ENCODE results near the gene ENPP4. TPM values are rescaled to one million over a fixed set of nuclear protein-coding genes. Genes with fewer than 3 reads are reported as not detected.

The ENPP4 gene
- total RNA-seq, 2 experiments from 2014 or later, result 5.0 to 6.7 TPM

DNA sequence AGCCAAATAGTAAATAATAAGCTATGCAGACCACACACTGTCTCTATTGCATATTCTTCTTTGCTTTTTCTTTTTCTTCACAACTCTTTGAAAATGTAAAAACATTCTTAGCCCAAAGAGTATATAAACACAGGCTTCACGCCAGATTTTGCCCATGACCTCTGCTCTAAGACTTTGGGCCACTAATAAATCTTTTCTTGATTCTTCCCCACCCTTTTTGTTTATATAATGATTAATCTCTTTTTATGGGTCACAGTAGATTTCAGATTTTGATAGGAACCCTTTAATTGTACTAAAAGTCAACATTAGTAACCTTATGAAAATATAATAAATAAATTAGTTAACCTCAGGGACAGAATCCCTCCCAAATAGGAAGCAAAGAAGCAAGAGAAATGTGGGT lies 56.8 kb downstream of the ENPP4 start:
- no peak overlapping the region for H3K27ac Mint-ChIP-seq
- H3K4me3 Mint-ChIP-seq, result no peak overlapping the region
- POLR2A ChIA-PET, result no interaction called here
- H3K36me3 Mint-ChIP-seq (ENCODE audit: low read depth), result no peaks in the 10 kb centered on the region
- H3K9me3 Mint-ChIP-seq, result no peaks in the 10 kb centered on the region
- no peak for DNase-seq
- H3K4me1 Mint-ChIP-seq, result no peaks in the 10 kb centered on the region
- peaks cover 38% of the 10 kb centered on the region for H3K27me3 Mint-ChIP-seq
- CTCF ChIA-PET, result interaction anchor here (0.6 kb wide), 1 partner anchor 42 kb away, joined by 3 read pairs; no protein-coding TSS in a partner anchor

DNA sequence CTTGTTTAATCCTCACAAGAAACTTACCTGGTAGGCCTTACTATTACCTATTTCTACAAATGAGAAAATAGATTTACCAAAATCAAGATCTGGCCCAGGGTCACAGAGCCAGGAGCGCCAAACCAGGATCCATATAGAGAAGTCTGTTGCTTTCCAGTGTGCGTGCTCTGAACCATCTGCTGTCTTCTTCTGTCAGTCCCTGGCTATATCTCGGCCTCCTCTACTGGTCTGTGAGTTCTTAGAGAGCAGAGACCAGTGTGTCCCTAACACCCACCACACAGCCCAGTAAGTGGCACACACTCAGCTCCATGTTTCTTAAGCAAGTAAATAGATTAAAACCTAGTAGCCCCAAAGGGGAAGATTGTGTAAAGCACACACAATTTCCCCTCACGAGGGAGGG lies 59.9 kb downstream of the ENPP4 start:
- DNase-seq, result no peak
- ChIA-PET POLR2A (no interaction called here), CTCF (no interaction called here)

DNA sequence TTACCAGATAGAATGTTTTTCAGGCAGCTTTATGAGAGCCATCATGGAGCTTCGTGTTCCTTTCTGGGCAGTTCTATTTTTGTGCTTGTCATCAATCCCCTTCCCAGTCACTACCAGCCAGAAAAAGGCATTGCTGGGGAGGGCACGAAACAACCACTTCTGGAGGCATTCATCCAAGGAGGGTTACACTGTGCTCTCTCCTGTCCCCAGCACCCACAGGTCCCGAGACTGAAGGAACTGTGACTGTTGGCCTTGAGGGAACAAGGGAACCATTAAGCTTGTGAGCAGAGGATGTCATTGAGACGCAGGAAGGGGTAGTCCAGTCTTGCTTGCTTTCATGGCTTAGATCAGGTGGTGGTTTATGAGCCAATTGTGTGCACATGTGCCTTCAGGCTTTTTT lies 61.1 kb downstream of the ENPP4 start:
- Mint-ChIP-seq H3K4me3 (no peak overlapping the region), H3K36me3 (ENCODE audit: low read depth) (no peaks in the 10 kb centered on the region), H3K27ac (no peak overlapping the region), H3K9me3 (no peaks in the 10 kb centered on the region), H3K4me1 (no peaks in the 10 kb centered on the region), H3K27me3 (peaks cover 22% of the 10 kb centered on the region)
- POLR2A ChIA-PET, result no interaction called here
- DNase-seq, result no peak
- CTCF ChIA-PET, result no interaction called here

More for the DNA sequence above, 59.9 kb downstream of the ENPP4 start:
- peaks cover 27% of the 10 kb centered on the region for H3K27me3 Mint-ChIP-seq
- H3K27ac Mint-ChIP-seq, result no peak overlapping the region
- no peaks in the 10 kb centered on the region for H3K9me3 Mint-ChIP-seq
- H3K4me1 Mint-ChIP-seq, result no peaks in the 10 kb centered on the region
- no peaks in the 10 kb centered on the region for H3K36me3 Mint-ChIP-seq (ENCODE audit: low read depth)
- H3K4me3 Mint-ChIP-seq, result no peak overlapping the region

DNA sequence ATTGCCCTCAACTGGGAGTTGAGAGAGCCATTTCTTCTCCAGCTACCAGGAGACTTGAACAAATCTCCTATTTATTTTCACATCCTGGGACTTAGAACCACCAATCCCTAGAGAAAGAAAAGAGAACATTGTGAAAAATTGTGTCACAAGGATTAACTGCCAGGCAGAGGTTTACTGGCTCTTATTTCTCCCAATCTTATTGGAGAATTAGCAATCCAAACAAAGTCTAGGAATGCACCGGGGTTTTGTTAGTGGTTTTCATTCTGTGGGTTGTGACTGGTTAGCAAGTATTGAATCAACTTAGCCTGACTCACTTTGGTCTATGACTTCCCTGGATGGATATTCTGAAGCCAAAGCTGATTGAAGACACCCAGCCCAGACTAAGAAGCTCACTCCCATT lies 62.2 kb downstream of the ENPP4 start:
- DNase-seq, result no peak
- Mint-ChIP-seq H3K4me3 (no peak overlapping the region), H3K4me1 (no peaks in the 10 kb centered on the region), H3K9me3 (no peaks in the 10 kb centered on the region), H3K27ac (no peak overlapping the region), H3K27me3 (peaks cover 17% of the 10 kb centered on the region), H3K36me3 (ENCODE audit: low read depth) (no peaks in the 10 kb centered on the region)
- CTCF ChIA-PET, result no interaction called here
- POLR2A ChIA-PET, result no interaction called here

Other genes with a start within 250 kb of the ENPP4 start
- 1 to 10 TPM; 3.7 to 3.8 TPM for gene CLIC5, start 114.1 kb upstream of the ENPP4 start, total RNA-seq
- gene ENPP5, start 41.0 kb downstream of the ENPP4 start, total RNA-seq, result under 1 TPM; 0.07 to 0.23 TPM